PC-9 (cell line): ENCODE results near the gene CWH43. TPM values are rescaled to one million over a fixed set of nuclear protein-coding genes. Genes with fewer than 3 reads are reported as not detected.

Experiments used
- BruUV-seq: library from RNA; stranded (reverse); fragments of 400-500 nt; replicated peaks from 2 replicates; lab custom pipeline; 2021; lab: Mats Ljungman, UMichigan
- CTCF ChIA-PET: fragments of 300-600 bp; sonication (Branson Sonifier 250); formaldehyde crosslinking; loops from one replicate; lab custom pipeline; 2022; ENCODE audit warnings: antibody characterized with exemption; lab: Charles Lee
- POLR2A ChIA-PET: fragments of 300-600 bp; sonication (Branson Sonifier 250); formaldehyde crosslinking; loops from one replicate; lab custom pipeline; 2022; ENCODE audit warnings: antibody characterized with exemption; ENCODE audit not compliant: unreplicated experiment; lab: Charles Lee
- DNase-seq, 2 experiments: peaks; one replicate each; pipeline versions ENCODE4 v3.0.0 to v3.0.0-alpha.2; 2015 to 2022; ENCODE audit warnings: mixed read lengths in 1 of 2
- H2AFZ ChIP-seq: fragments of 200-600 bp; sonication (generic); 2 replicates; pipeline ENCODE4 v1.8.1; 2017; ENCODE audit warnings: antibody characterized with exemption
- H3F3A ChIP-seq: fragments of 200-600 bp; sonication (generic); 2 replicates; pipeline ENCODE4 v1.8.1; 2017; ENCODE audit warnings: antibody characterized with exemption, mild to moderate bottlenecking, low read depth; ENCODE audit not compliant: insufficient read depth
- H3K27ac ChIP-seq: fragments of 200-600 bp; sonication (generic); 2 replicates; pipeline ENCODE4 v1.6.1; 2016; ENCODE audit warnings: mixed run types
- H3K27me3 ChIP-seq: fragments of 200-600 bp; sonication (generic); 2 replicates; pipeline ENCODE4 v1.6.1; 2016; ENCODE audit warnings: low read depth, mixed run types; ENCODE audit not compliant: insufficient read depth
- H3K36me3 ChIP-seq: fragments of 200-600 bp; sonication (generic); 2 replicates; pipeline ENCODE4 v1.6.1; 2016; ENCODE audit warnings: low read depth, mixed run types
- H3K4me1 ChIP-seq: fragments of 200-600 bp; sonication (generic); replicated peaks from 2 replicates; pipeline ENCODE4 v1.6.1; 2016; ENCODE audit warnings: mixed run types; ENCODE audit not compliant: insufficient read depth
- H3K4me2 ChIP-seq: fragments of 200-600 bp; sonication (generic); 2 replicates; pipeline ENCODE4 v1.6.1; 2017; ENCODE audit warnings: mixed run types
- H3K4me3 ChIP-seq: fragments of 200-600 bp; sonication (generic); 2 replicates; pipeline ENCODE4 v1.6.1; 2016; ENCODE audit warnings: mixed run types
- H3K79me2 ChIP-seq: fragments of 200-600 bp; sonication (generic); 2 replicates; pipeline ENCODE4 v1.6.1; 2017; ENCODE audit warnings: low read depth, mixed run types
- H3K9me2 ChIP-seq: fragments of 200-600 bp; sonication (generic); 2 replicates; pipeline ENCODE4 v1.8.1; 2017; ENCODE audit warnings: mild to moderate bottlenecking; ENCODE audit not compliant: insufficient read depth
- H3K9me3 ChIP-seq: fragments of 200-600 bp; sonication (generic); 2 replicates; pipeline ENCODE4 v1.8.1; 2016; ENCODE audit warnings: low read depth; ENCODE audit not compliant: insufficient read depth
- H4K20me1 ChIP-seq: fragments of 200-600 bp; sonication (generic); 2 replicates; pipeline ENCODE4 v1.8.1; 2017; ENCODE audit not compliant: insufficient read depth
- CTCF ChIP-seq: fragments of 200-600 bp; sonication (generic); conservative IDR thresholded peaks from 2 replicates; pipeline ENCODE4 v1.6.1; 2017; ENCODE audit warnings: mixed run types, antibody characterized with exemption, mild to moderate bottlenecking, moderate library complexity
- EZH2 ChIP-seq: fragments of 200-600 bp; sonication (generic); IDR thresholded peaks from 2 replicates; pipeline ENCODE4 v1.8.0; 2017; ENCODE audit warnings: antibody characterized with exemption, low read depth
- intact Hi-C: fragments of 100-400 bp; cut with micrococcal nuclease; formaldehyde crosslinking; loops from one replicate; pipeline ENCODE4 v1.10.0; 2022; ENCODE audit not compliant: unreplicated experiment
- total RNA-seq: library from RNA; stranded (reverse); gene quantifications from 2 replicates; pipeline ENCODE4 v1.2.3, GENCODE V29; 2021

The CWH43 gene
- total RNA-seq, 1 experiment from 2014 or later = not detected

- TF ChIP-seq CTCF = no peak
- no peak for TF ChIP-seq EZH2
- no peaks in the 10 kb centered on the region; the same call in 1 of the 2 replicates for H3K9me2 ChIP-seq
- peak overlapping the region; percentile 63; the same call in 1 of the 2 replicates for H2AFZ ChIP-seq
- H3K27ac ChIP-seq = peak overlapping the region; percentile 65
- no peaks in the 10 kb centered on the region for H4K20me1 ChIP-seq
- no peaks in the 10 kb centered on the region for H3K9me3 ChIP-seq
- intact Hi-C loops = no loop called here
- no peaks in the 10 kb centered on the region for H3K27me3 ChIP-seq
- POLR2A ChIA-PET = no interaction called here
- no peaks in the 10 kb centered on the region for H3K36me3 ChIP-seq
- no peaks in the 10 kb centered on the region for H3K79me2 ChIP-seq
- H3K4me2 ChIP-seq = peak overlapping the region; percentile 49
- CTCF ChIA-PET = interaction anchor here (0.6 kb wide), 1 partner anchor 8 kb away, joined by 4 read pairs; no protein-coding TSS in a partner anchor
- BruUV-seq = no TSS peak
- H3K4me3 ChIP-seq = no peak overlapping the region
- peak; percentile 16 to 86 for DNase-seq
- peaks cover 43% of the 10 kb centered on the region for H3K4me1 ChIP-seq
- H3F3A ChIP-seq = peaks cover 17% of the 10 kb centered on the region; the same call in 1 of the 2 replicates
These were observed 17.3 kb upstream of the CWH43 start for GRCh38 chr4:48968814-48969213.

GRCh38 chr4:48970471-48970921 is 15.6 kb upstream of the CWH43 start:
- H3K9me3 ChIP-seq = no peaks in the 10 kb centered on the region
- POLR2A ChIA-PET = no interaction called here
- DNase-seq = peak in 1 of 2 experiments; percentile 11
- no peaks in the 10 kb centered on the region; the same call in 1 of the 2 replicates for H3K9me2 ChIP-seq
- H3K79me2 ChIP-seq = no peaks in the 10 kb centered on the region
- 0 out of 2 replicates have a peak overlapping the region, but pooled peaks have one; percentile 26 for H3K4me2 ChIP-seq
- H3K4me3 ChIP-seq = no peak overlapping the region
- BruUV-seq = no TSS peak
- intact Hi-C loops = no loop called here
- H3K27me3 ChIP-seq = peaks cover 5% of the 10 kb centered on the region; the same call in 1 of the 2 replicates
- H3K4me1 ChIP-seq = peaks cover 39% of the 10 kb centered on the region
- TF ChIP-seq EZH2 (no peak), CTCF (no peak)
- no peaks in the 10 kb centered on the region for H3K36me3 ChIP-seq
- no peak overlapping the region for H2AFZ ChIP-seq
- peaks cover 17% of the 10 kb centered on the region; the same call in 1 of the 2 replicates for H3F3A ChIP-seq
- no peaks in the 10 kb centered on the region for H4K20me1 ChIP-seq
- H3K27ac ChIP-seq = peak overlapping the region; percentile 25; the same call in 1 of the 2 replicates
- CTCF ChIA-PET = no interaction called here

GRCh38 chr4:48974979-48975640 is 11.0 kb upstream of the CWH43 start:
- Histone ChIP-seq H3K4me3 (no peak overlapping the region), H2AFZ (no peak overlapping the region), H3K27ac (no peak overlapping the region), H3K4me1 (peaks cover 6% of the 10 kb centered on the region; the same call in 1 of the 2 replicates), H3F3A (peaks cover 3% of the 10 kb centered on the region; the same call in 1 of the 2 replicates), H3K79me2 (no peaks in the 10 kb centered on the region), H3K9me2 (no peaks in the 10 kb centered on the region), H4K20me1 (no peaks in the 10 kb centered on the region), H3K27me3 (peaks cover 14% of the 10 kb centered on the region), H3K9me3 (no peaks in the 10 kb centered on the region), H3K4me2 (no peak overlapping the region), H3K36me3 (no peaks in the 10 kb centered on the region)
- POLR2A ChIA-PET = no interaction called here
- BruUV-seq = no TSS peak
- intact Hi-C loops = no loop called here
- TF ChIP-seq CTCF (no peak), EZH2 (no peak)
- no peak for DNase-seq
- CTCF ChIA-PET = no interaction called here
